Measurements from ENCODE around the gene TRIOBP.

The TRIOBP gene

GRCh38 chr22:37776639-37777005, 79.8 kb downstream of the TRIOBP start (continued):
- TF ChIP-seq ZNF280D (tag by site-specific recombination; IDR thresholded peaks at IDR 0.05): no peak
- no peak for TF ChIP-seq ZNF549 (tag by site-specific recombination; IDR thresholded peaks at IDR 0.05)
- TF ChIP-seq ZBTB8A (tag by site-specific recombination; IDR thresholded peaks at IDR 0.05): no peak
- TF ChIP-seq ZNF175 (tag by site-specific recombination; IDR thresholded peaks at IDR 0.05): no peak

- Histone ChIP-seq H3K4me3 (ENCODE audit: low read depth, low read length) (no peak overlapping the region), H3K4me1 (ENCODE audit: control insufficient read depth, insufficient read depth, low read length) (peaks cover 5% of the 10 kb centered on the region), H3K9me3 (ENCODE audit: control insufficient read depth, insufficient read depth, low read depth, low read length) (no peaks in the 10 kb centered on the region), H3K27ac (ENCODE audit: extremely low read depth, low read depth, low read length) (no peak overlapping the region), H3K36me3 (ENCODE audit: control insufficient read depth in 2 of 2, insufficient read depth in 1 of 2, low read length in 2 of 2) (peaks cover 0 to 28% of the 10 kb centered on the region in 2 experiments; a peak in 2 of 3 replicates)
- ChIA-PET POLR2A (interaction anchor here (0.6 to 1.7 kb wide), 5 partner anchors 9 to 202 kb away, joined by 3 to 5 read pairs (median 3); no protein-coding TSS in a partner anchor), CTCF (interaction anchor here (0.7 kb wide), 1 partner anchor 170 kb away, joined by 3 read pairs; no protein-coding TSS in a partner anchor)
- TF ChIP-seq ZNF514 (tag by site-specific recombination; IDR thresholded peaks at IDR 0.05): no peak
- TF ChIP-seq ZNF664 (tag by site-specific recombination; IDR thresholded peaks at IDR 0.05): peak; percentile 69; the same call in 1 of the 2 replicates
- no peak for TF ChIP-seq FEZF1 (tag by site-specific recombination; IDR thresholded peaks at IDR 0.05)
- peak; percentile 38 for TF ChIP-seq ZNF335 (tag by site-specific recombination; conservative IDR thresholded peaks at IDR 0.05)
- TF ChIP-seq PRDM10 (tag by site-specific recombination; IDR thresholded peaks at IDR 0.05): peak; percentile 18; the same call in 1 of the 2 replicates
- peak; percentile 45; the same call in 1 of the 2 replicates for TF ChIP-seq IKZF3 (tag by site-specific recombination; IDR thresholded peaks at IDR 0.05)
- peak; percentile 39; the same call in 1 of the 2 replicates for TF ChIP-seq ZEB2 (tag by site-specific recombination; IDR thresholded peaks at IDR 0.05)
- TF ChIP-seq KLF9 (tag by site-specific recombination; IDR thresholded peaks at IDR 0.05; ENCODE audit: low read depth): 0 out of 2 replicates have a peak, but pooled peaks have one; percentile 19
- TF ChIP-seq SETDB1 (IDR thresholded peaks at IDR 0.05; ENCODE audit: insufficient read length, low read length): peak; percentile 27
Observed at GRCh38 chr22:37777122-37777687, 80.4 kb downstream of the TRIOBP start.

- H3K4me1 ChIP-seq (ENCODE audit: control insufficient read depth, insufficient read depth, low read length): peaks cover 5% of the 10 kb centered on the region
- H3K27ac ChIP-seq (ENCODE audit: extremely low read depth, low read depth, low read length): no peak overlapping the region
- no peak overlapping the region for H3K4me3 ChIP-seq (ENCODE audit: low read depth, low read length)
- peak; percentile 91 for TF ChIP-seq ZNF121 (tag by site-specific recombination; IDR thresholded peaks at IDR 0.05)
- no peak for TF ChIP-seq MZF1 (tag by site-specific recombination; IDR thresholded peaks at IDR 0.05; ENCODE audit: borderline replicate concordance)
- 0 out of 2 replicates have a peak, but pooled peaks have one; percentile 7 for TF ChIP-seq ZEB2 (tag by site-specific recombination; IDR thresholded peaks at IDR 0.05)
- H3K36me3 ChIP-seq (ENCODE audit: control insufficient read depth in 2 of 2, insufficient read depth in 1 of 2, low read length in 2 of 2): peaks cover 0 to 15% of the 10 kb centered on the region in 2 experiments; a peak in 2 of 3 replicates
- H3K9me3 ChIP-seq (ENCODE audit: control insufficient read depth, insufficient read depth, low read depth, low read length): no peaks in the 10 kb centered on the region
- ChIA-PET CTCF (interaction anchor here (0.6 to 1.0 kb wide), 4 partner anchors 9 to 345 kb away, joined by 3 to 4 read pairs (median 3); no protein-coding TSS in a partner anchor), POLR2A (interaction anchor here (1.6 to 1.7 kb wide), 2 partner anchors 11 to 13 kb away, joined by 5 read pairs; no protein-coding TSS in a partner anchor)
Observed at GRCh38 chr22:37778370-37779009, 81.6 kb downstream of the TRIOBP start.

All from HEK293 (cell line).